GM18511 (cell line): ENCODE results near the gene PAQR5.
"Not testable (repeated sequence)": the region's sequence is repeated elsewhere in the genome, so short reads cannot be mapped to it uniquely, and the experiment has no call there.

Experiments used
- ATAC-seq: cut with Tn5 transposase; IDR thresholded peaks from one replicate; pipeline ENCODE4 v1.9.1; 2021; ENCODE audit warnings: mild to moderate bottlenecking, moderate library complexity; ENCODE audit not compliant: unreplicated experiment

PAQR5 gene

DNA sequence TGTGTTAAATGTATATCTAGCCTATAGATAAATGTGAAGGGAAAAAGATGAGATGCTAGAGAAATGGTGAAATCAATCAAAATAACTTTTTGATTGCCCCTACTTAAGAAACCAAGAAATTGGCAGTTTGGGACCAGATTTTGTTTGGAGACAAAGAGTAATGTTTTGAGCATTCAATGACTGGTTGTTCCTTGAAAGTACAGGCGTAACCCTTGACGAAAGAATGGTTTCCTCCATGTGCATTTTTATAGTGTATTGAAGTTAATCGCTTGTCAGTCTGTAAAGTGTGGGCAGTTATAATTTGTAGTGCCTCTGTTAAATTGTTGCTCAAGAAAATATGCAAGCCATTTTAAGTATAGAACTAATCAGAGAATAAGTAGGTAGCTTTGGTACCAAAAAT lies 116.7 kb downstream of the PAQR5 start:
- ATAC-seq: no peak

DNA sequence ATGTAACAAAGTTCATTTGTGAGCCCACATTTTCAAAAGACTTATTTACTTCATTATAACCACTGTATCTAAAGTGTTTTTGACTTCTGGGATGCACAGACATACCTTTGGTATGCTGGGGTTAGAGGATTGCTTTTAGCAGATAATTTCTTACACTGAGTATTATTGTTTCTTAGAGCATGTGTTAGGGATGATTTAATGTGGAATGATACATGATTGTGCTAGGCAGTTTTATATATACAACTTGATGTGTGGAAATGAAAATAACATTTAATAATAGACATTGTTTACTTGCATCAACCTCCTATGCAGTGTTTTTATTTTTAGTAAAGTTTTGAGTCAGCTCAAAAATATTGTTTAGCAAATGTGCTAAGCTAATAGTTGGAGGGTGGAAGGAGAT lies 118.9 kb downstream of the PAQR5 start:
- no peak for ATAC-seq

DNA sequence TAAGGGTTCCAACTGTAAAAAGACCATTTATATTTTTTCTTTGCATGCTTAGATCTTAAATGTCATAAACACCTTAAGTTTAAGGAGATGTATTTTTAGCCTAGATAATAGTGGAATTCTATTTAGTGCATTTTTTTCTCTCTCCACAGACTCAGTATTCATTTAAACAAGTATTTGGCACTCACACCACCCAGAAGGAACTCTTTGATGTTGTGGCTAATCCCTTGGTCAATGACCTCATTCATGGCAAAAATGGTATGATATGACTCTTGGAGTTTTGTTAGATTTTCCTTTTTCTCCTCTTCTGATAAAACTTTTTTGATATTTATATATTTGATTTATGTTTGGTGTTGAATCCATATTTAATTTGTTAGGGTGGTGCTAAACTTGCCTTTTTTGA lies 122.8 kb downstream of the PAQR5 start:
- no peak for ATAC-seq

DNA sequence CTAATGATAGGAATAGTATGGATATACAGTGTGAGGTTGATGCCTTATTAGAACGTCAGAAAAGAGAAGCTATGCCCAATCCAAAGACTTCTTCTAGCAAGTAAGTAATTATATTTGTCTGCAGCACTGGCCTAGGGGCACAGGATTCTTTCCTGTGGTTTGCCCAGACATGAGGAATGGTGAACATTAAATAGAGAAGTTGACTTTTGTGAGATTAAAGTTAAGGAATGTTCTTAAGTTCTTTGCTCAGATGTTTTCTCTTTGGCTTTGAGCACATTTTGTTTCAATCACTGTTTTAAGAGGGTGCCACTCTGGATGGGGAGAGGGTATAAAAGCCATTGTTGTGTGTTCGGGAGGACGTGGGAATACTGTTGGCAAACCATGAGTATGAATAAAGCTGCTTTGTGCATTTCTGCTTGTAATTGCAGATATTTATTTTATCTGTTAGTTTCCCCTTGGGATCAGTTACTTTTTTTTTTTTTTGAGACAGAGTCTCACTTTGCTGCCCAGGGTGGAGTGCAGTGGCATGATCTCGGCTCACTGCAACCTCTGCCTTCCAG lies 123.7 kb downstream of the PAQR5 start:
- no peak for ATAC-seq

DNA sequence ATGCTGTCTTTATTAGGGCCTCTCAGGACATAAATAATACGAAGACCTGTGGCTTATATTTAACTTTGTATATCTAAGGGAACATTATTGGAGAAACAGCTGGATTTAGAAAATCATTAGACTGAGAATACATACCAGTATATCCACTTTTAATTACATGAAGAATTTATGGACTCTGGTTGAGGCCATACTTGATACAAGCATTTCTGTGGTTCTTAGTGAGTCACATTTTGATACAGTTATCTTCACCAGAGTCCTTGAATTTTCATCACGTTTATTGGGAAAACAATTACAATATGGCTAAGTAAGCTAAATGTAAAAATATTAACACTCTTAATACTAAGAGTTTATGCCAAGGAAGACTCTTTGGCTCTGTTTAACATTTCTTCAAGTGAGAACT lies 125.3 kb downstream of the PAQR5 start:
- ATAC-seq: no peak

DNA sequence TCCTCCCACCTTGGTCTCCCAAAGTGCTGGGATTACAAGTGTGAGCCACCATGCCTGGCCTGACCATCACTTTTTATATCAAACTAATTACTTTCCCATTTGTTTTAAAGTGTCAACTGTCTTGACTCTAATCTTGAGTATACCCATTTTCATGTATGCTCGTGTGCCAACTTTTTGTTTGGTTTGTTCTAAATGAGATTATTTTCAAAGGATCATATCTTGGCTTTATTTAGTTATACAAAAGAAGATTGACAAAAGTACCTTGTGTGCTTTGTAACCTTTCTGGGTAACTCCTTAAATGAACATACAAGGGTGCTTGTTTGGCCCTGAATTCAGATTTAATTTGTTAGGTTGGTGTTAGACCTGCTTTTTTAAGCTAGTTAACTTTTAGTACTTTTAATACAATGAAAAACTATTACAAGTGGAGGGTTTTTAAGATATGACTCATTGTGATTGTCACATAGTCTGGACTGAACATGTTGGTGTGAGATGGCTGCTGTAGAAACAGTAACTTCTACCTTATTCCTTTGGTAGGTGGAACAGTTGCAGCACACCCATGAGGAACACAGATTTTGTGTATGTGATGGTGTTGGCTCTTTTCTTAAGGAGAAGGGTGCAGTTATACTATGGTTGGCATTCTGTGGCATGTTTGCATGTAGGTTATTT lies 126.2 kb downstream of the PAQR5 start:
- no peak for ATAC-seq

DNA sequence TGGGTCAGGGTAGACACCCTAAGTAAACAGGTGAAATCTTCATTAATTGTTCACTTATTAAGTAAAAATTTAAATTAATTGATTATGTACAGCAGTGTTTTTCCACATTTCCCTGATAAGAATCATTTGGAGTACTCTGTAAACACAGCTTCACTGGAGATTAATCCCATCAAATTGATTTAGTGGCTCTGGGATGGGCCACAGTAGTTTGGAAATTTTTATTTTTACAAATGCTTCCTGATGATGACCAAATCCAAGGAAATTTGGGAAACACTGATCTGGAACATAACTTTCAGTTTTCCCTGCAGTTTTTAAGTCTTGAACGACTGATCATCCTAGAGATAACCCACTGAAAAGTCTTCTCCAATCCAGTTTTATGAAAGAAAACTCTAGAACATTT lies 135.1 kb downstream of the PAQR5 start:
- ATAC-seq: no peak

DNA sequence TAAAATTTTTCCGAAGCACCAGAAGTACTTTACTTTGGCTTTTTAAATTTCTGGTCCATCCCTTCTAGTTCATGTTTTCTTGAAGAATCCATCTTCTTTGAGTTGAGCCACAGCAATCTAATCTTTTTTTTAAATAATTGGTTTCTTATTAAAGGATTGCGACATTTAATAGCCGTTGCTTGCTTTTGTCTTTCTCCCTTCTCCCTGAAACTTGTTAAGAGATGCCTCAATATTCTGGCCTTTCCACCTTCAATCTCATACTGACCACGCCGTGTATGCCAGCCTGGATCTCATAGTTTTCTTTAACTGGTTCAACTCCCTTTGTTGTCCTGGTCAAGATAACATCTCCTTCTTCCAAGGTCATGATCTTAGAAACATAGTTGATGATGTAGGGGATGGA lies 135.5 kb downstream of the PAQR5 start:
- ATAC-seq: no peak

DNA sequence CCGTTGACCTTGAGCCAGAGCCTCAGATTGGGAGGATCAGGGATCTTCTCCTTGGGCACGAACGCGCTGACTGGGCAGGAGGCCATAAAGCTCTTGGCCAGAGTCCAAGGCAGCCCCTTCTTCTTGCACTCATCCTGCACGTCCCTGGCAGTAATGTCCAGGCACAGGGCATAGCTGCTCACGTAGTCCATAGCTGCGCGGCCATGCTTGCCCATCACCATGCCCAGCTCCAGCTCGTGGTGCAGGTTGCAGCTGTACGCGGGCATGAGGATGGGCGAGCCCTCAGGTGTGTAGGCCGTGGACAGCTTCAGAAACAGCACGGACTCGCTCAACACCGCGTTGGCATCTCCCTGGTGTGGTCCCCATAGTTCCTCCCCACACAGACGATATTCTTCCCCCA lies 136.0 kb downstream of the PAQR5 start:
- no peak for ATAC-seq

DNA sequence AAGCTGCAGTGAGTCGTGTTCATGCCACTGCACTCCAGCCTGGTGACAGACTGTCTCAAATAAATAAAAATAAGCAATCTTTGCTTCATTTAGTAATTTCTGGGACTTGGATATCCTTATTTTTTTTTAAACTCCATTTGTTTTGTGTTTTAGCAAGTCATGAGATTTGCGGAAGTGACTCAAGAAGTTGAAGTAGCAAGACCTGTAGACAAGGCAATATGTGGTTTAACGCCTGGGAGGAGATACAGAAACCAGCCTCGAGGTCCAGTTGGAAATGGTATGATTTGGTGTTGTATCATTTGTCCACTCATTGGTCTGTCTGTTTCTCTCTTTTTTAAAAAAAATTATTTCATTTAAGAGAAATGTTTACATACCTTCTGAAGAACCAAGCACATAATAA lies 137.3 kb downstream of the PAQR5 start:
- no peak for ATAC-seq

DNA sequence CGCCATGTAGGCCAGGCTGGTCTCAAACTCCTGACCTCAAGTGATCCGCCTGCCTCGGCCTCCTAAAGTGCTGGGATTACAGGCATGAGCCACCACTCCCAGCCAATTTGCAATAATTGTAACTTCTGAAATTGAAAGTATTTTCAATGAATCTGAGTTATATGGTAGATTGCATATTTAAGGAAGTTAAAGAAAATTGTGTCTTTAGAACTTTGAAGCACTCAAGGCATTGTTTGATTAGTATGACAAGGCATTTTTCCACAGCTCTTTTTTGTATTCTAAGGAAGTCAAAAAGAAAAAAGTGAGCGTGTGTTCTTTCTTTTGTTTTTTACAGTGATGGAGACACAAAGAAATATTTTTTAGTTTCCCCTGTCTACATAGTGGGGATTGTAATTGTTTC lies 138.2 kb downstream of the PAQR5 start:
- no peak for ATAC-seq

DNA sequence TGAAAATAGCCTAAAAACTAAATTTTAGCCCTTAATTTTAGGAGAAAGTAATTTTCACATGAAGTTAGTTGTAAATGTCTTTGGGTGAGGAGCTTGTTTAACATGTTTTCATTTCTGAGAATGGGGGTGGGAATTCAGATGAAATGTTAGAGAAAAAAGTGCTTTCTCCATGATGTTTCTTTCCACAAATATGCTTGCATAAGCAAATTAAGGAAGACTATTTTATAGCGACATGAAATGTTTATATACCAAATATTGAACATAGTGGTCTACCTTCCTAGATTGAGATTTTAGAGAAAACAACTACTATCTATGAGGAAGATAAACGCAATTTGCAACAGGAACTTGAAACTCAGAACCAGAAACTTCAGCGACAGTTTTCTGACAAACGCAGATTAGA lies 140.9 kb downstream of the PAQR5 start:
- no peak for ATAC-seq

DNA sequence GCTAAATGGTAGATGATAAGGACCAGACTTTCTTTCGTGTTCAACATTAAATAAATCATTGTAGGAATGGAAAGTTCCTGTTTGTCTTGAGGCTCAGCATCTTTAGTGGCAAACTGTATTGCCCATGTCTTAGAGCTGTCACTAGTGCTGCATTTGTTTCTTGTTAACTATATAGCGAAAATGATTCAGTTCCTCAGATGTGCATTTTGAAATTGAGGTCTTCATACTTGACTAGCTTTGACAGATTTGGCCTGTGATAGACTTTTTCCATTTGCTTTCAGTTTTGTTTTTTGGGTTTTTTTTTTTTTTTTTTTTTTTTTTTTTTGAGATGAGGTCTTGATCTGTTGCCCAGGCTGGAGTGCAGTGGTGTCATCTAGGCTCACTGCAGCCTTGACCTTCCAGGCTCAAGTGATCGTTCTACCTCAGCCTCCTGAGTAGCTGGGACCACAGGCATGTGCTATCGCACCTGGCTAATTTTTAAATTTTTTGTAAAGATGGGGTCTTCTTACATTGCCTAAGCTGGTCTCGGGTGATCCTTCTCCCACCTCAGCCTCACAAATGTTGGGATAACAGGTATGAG lies 144.4 kb downstream of the PAQR5 start:
- peak; percentile 52 for ATAC-seq

DNA sequence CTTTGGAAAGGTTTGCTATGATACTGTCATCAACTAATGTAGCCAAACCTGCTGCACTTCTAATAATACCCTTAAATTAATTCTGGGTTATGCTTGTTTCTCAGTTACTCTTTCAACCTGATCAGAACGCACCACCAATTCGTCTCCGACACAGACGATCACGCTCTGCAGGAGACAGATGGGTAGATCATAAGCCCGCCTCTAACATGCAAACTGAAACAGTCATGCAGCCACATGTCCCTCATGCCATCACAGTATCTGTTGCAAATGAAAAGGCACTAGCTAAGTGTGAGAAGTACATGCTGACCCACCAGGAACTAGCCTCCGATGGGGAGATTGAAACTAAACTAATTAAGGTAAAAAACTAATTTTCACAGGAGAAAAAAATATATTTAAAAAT lies 146.0 kb downstream of the PAQR5 start:
- no peak for ATAC-seq

DNA sequence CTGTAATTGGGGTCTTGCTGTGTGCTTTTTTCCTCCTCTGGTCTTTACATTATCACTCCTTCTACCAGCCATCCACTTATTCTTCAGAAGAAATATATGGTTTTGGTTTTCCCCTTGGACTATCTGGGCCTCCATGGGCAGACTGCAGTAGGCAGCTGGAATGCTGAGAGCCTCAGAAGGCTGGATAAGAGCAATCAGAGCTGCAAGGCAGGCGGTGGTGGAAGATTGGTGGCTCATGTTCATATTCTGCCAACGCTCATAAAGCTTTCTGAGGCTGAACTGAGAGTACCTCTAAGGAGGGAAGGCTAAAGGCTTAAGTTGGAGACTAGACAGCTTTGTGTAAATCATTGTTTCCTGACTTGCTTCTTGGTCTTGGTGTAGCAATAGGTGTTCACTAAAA lies 148.2 kb downstream of the PAQR5 start:
- no peak for ATAC-seq

DNA sequence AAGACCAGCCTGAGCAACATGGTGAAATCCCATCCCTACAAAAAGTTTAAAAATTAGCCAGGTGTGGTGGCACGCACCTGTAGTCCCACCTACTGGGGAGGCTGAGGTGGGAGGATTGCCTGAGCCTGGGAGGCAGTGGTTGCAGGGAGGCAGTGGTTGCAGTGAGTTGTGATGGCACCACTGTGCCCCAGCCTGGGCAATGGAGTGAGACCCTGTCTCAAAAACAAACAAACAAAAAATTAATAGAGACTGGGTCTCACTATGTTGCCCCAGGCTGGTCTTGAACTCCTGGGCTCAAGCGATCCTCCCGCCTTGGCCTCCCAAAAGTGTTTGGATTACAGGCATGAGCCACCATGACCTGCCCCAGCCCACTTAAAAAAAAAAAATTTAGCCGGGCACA lies 151.5 kb downstream of the PAQR5 start:
- ATAC-seq: not testable (repeated sequence)

DNA sequence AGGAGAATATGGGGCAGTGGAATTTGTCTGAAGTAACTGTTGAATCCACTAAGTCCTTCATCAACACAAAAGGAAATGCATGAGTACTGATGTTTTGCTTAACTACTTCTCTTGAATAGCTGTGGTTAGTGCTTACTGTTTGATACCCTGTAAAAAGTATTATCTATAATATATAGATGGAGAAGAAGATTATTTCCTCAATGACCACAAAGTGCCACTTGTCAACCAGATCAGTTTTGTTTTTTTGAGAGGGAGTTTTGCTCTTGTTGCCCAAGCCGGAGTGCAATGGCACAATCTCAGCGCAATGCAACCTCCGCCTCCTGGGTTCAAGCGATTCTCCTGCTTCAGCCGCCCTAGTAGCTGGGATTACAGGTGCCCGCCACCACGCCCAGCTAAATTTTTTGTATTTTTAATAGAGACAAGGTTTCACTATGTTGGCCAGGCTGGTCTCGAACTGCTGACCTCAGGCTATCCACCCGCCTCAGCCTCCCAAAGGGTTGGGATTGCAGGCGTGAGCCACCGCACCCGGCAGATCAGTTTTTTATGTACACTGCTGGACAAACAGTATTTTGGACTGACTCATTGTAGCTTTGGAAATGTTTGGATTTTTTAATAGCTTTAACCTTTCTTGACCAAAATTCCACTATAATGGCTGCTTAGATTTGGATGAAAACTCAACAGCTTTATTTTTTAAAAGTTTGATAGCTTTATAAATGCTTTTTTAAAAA lies 152.4 kb downstream of the PAQR5 start:
- ATAC-seq: no peak

DNA sequence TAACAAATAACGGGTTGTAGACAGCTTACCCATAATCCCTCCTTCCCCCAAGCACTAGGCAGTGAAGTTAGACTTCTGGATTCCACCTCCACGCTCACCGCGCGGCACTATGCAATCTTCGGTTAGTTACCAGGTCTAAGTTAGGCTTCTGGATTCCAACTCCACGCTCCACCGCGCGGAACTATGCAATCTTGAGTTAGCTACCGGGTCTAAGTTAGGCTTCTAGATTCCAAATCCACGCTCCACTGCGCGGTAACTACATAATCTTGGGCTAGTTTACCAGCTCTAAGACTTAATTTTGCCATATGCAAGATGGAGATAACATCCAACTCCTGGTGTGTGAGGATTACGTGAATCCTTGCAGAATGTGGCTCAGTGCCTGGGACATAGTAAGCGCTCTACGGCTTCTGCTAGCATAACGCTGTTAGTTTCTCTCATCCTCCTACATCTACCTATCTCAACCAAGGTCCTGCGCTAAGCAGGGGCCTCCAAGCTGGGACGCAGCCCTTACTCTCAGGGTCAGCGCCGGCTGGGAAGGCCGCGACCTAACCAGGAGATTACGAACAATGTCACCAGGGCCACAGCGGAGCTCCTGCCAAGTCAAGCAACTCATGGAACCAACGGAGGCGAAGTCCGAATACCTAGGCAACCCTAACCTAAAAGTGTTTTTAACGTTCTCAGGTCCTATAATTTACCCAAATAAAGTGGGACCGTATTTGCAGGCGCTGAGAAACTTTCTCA lies 153.4 kb downstream of the PAQR5 start:
- peak; percentile 34 for ATAC-seq

DNA sequence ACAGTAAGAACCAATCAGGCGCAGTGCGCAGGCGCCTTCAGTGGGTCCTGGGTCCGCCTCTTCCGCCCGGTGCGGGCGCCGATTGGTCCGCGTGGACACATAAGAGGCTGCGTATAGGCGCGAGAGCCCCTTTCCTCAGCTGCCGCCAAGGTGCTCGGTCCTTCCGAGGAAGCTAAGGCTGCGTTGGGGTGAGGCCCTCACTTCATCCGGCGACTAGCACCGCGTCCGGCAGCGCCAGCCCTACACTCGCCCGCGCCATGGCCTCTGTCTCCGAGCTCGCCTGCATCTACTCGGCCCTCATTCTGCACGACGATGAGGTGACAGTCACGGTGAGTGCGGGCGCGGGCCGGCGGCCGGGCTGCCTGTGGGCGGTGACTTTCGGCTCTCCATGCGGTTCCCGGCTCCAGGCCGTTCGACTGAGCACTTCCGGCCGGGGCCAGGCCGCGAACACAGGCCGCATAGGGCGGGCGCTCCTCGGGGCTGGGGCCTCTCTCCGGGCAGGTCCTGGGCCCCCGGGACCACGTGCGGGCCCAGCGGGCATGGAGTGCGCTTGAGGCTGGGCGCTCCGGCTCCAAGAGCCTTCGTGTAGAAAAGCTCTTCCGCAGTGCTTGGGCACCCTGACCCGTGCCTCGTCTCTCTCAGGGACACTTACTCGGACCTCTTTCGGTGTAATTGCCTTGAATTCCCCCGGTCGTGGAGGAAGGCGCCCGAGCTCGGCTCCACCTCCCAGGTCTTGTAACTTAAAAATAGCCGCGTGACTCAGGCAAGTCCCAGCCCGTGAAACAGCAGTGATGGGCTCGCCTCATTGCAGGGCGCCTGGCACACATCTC lies 154.2 kb downstream of the PAQR5 start, which contains the start of gene RPLP1:
TSS of gene RPLP1 (plus strand) at position 127 of the 830 bp plus-strand sequence. CDS start at position 258, 131 bp downstream.
- peak; percentile 78 for ATAC-seq

DNA sequence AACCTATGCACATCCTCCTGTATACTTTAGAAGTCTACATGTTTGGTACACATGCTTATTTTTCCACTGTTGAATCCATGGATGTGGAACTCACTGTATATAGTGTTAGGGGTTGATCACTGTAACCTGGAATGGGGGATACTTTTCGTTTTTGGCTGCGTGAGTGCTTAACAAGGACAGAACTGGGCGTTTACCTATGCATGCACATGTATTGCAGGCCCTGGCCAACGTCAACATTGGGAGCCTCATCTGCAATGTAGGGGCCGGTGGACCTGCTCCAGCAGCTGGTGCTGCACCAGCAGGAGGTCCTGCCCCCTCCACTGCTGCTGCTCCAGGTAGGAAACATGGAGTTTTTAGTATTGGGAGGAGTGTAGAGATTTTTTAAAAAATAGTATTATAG lies 156.2 kb downstream of the PAQR5 start:
- ATAC-seq: no peak
